H1 (cell line): Measurements from ENCODE around the gene OR1K1. TPM values are rescaled to one million over a fixed set of nuclear protein-coding genes. Genes with fewer than 3 reads are reported as not detected.
"Not testable (repeated sequence)": the region's sequence is repeated elsewhere in the genome, so short reads cannot be mapped to it uniquely, and the experiment has no call there.

Experiments used
- CTCF ChIA-PET: fragments of 300-600 bp; sonication (Branson Sonifier 250); formaldehyde crosslinking; loops from one replicate; lab custom pipeline; 2021; ENCODE audit not compliant: partially characterized antibody; lab: Charles Lee
- POLR2A ChIA-PET: fragments of 300-600 bp; sonication (Branson Sonifier 250); formaldehyde crosslinking; loops from one replicate; lab custom pipeline; 2021; ENCODE audit warnings: inconsistent platforms; ENCODE audit not compliant: partially characterized antibody; lab: Charles Lee
- DNase-seq, 2 experiments: peaks; one replicate each; pipeline versions ENCODE4 v3.0.0 to v3.0.0-alpha.2; 2010 to 2022; ENCODE audit warnings: low spot score in 2 of 2, low read depth in 1 of 2, mixed read lengths in 1 of 2
- FAIRE-seq: peaks from 2 replicates; lab custom pipeline; 2011; peaks lifted over from hg19 to GRCh38; lab: Jason Lieb, UNC
- H2AFZ ChIP-seq: 2 replicates; pipeline ENCODE4 v1.8.1; 2012; ENCODE audit warnings: low read length, inconsistent platforms
- H2AK5ac ChIP-seq: 2 replicates; pipeline ENCODE4 v1.6.1; 2013; ENCODE audit warnings: low read depth, low read length
- H2BK120ac ChIP-seq: replicated peaks from 2 replicates; pipeline ENCODE3; 2013; ENCODE audit warnings: low read depth, low read length, inconsistent platforms
- H2BK12ac ChIP-seq: 2 replicates; pipeline ENCODE4 v1.6.1; 2013; ENCODE audit warnings: low read depth, low read length
- H2BK15ac ChIP-seq: 2 replicates; pipeline ENCODE4 v1.6.1; 2013; ENCODE audit warnings: low read length
- H2BK20ac ChIP-seq: 2 replicates; pipeline ENCODE4 v1.6.1; 2013; ENCODE audit warnings: low read length
- H2BK5ac ChIP-seq: 2 replicates; pipeline ENCODE4 v1.6.1; 2013; ENCODE audit warnings: low read depth, low read length
- H3K14ac ChIP-seq: 2 replicates; pipeline ENCODE4 v1.6.1; 2013; ENCODE audit warnings: inconsistent platforms; ENCODE audit not compliant: insufficient read length
- H3K18ac ChIP-seq: 2 replicates; pipeline ENCODE4 v1.6.1; 2013; ENCODE audit warnings: low read length; ENCODE audit errors: extremely low read depth
- H3K23ac ChIP-seq: 2 replicates; pipeline ENCODE4 v1.6.1; 2013; ENCODE audit warnings: inconsistent platforms; ENCODE audit not compliant: insufficient read length
- H3K23me2 ChIP-seq: 2 replicates; pipeline ENCODE4 v1.6.1; 2013; ENCODE audit warnings: low read depth, low read length
- H3K27ac ChIP-seq: 2 replicates; pipeline ENCODE4 v1.6.1; 2011; ENCODE audit warnings: low read depth, low read length, inconsistent platforms
- H3K27me3 ChIP-seq, 4 experiments: replicated peaks in 1 of 4; 1 replicate in 1 of 4; 2 replicates in 3 of 4; pipeline versions ENCODE4 v1.6.1 to v1.8.1; 2011 to 2013; ENCODE audit warnings: low read length in 3 of 4, mild to moderate bottlenecking in 3 of 4, inconsistent platforms in 2 of 4, mixed read lengths in 2 of 4, moderate library complexity in 1 of 4; ENCODE audit not compliant: control insufficient read depth in 3 of 4, insufficient read depth in 3 of 4; ENCODE audit errors: extremely low read depth in 1 of 4
- H3K36me3 ChIP-seq, 4 experiments: 2 replicates each; pipeline versions ENCODE4 v1.6.1 to v1.8.1; 2011 to 2013; ENCODE audit warnings: mild to moderate bottlenecking in 4 of 4, low read length in 3 of 4, moderate library complexity in 2 of 4, control low read depth in 1 of 4, inconsistent platforms in 1 of 4; ENCODE audit not compliant: insufficient read depth in 4 of 4, control insufficient read depth in 2 of 4
- H3K4ac ChIP-seq: replicated peaks from 2 replicates; pipeline ENCODE3; 2013; ENCODE audit warnings: low read length, low read depth, mixed read lengths, inconsistent platforms; ENCODE audit not compliant: insufficient read length
- H3K4me1 ChIP-seq, 4 experiments: replicated peaks in 1 of 4; 1 replicate in 1 of 4; 2 replicates in 3 of 4; pipeline versions ENCODE4 v1.6.1 to v1.8.1; 2011 to 2013; ENCODE audit warnings: low read length in 3 of 4, inconsistent platforms in 2 of 4, mixed read lengths in 1 of 4; ENCODE audit not compliant: insufficient read depth in 4 of 4, control insufficient read depth in 3 of 4
- H3K4me2 ChIP-seq, 2 experiments: 2 replicates each; pipeline versions ENCODE4 v1.6.1 to v1.8.1; 2011 to 2013; ENCODE audit warnings: low read depth in 2 of 2, low read length in 2 of 2, control low read depth in 1 of 2, inconsistent platforms in 1 of 2, mild to moderate bottlenecking in 1 of 2; ENCODE audit not compliant: insufficient read depth in 1 of 2
- H3K4me3 ChIP-seq, 4 experiments: fragments of 200-600, 300-600 bp in 1 of 4; sonication (generic), shearing (Covaris generic), sonication (Bioruptor Twin) in 1 of 4; 2 replicates each; pipeline versions ENCODE4 v1.5.1 to v1.8.1; 2011 to 2016; ENCODE audit warnings: low read length in 4 of 4, low read depth in 3 of 4, control low read depth in 2 of 4, inconsistent platforms in 2 of 4, mild to moderate bottlenecking in 2 of 4, mixed read lengths in 1 of 4, moderate library complexity in 1 of 4; ENCODE audit not compliant: insufficient read depth in 2 of 4; ENCODE audit errors: extremely low read depth in 1 of 4
- H3K56ac ChIP-seq: replicated peaks from 2 replicates; pipeline ENCODE3; 2013; ENCODE audit warnings: low read depth, mild to moderate bottlenecking, mixed read lengths, low read length, inconsistent platforms; ENCODE audit not compliant: insufficient read length
- H3K79me1 ChIP-seq: 2 replicates; pipeline ENCODE4 v1.6.1; 2013; ENCODE audit warnings: low read depth, low read length, control low read depth
- H3K79me2 ChIP-seq, 2 experiments: 2 replicates each; pipeline versions ENCODE4 v1.6.1 to v1.8.1; 2012 to 2013; ENCODE audit warnings: low read length in 2 of 2, mild to moderate bottlenecking in 2 of 2, inconsistent platforms in 1 of 2; ENCODE audit not compliant: insufficient read depth in 2 of 2, control insufficient read depth in 1 of 2
- H3K9ac ChIP-seq, 4 experiments: replicated peaks in 1 of 4; 1 replicate in 1 of 4; 2 replicates in 3 of 4; pipeline versions ENCODE4 v1.6.1 to v1.8.1; 2011 to 2013; ENCODE audit warnings: low read depth in 3 of 4, low read length in 3 of 4, control low read depth in 2 of 4, mild to moderate bottlenecking in 2 of 4, moderate library complexity in 2 of 4, inconsistent platforms in 1 of 4; ENCODE audit errors: extremely low read depth in 1 of 4
- H3K9me3 ChIP-seq, 2 experiments: 2 replicates each; pipeline versions ENCODE4 v1.6.1 to v1.8.1; 2012 to 2013; ENCODE audit warnings: mild to moderate bottlenecking in 2 of 2, moderate library complexity in 2 of 2, control low read depth in 1 of 2, inconsistent platforms in 1 of 2, low read depth in 1 of 2, low read length in 1 of 2, mixed read lengths in 1 of 2; ENCODE audit not compliant: insufficient read depth in 2 of 2
- H4K20me1 ChIP-seq, 2 experiments: replicated peaks in 1 of 2; 2 replicates each; pipeline versions ENCODE3 to v1.8.1; 2011 to 2013; ENCODE audit warnings: inconsistent platforms in 2 of 2, low read length in 2 of 2, mild to moderate bottlenecking in 1 of 2; ENCODE audit not compliant: insufficient read depth in 2 of 2, control insufficient read depth in 1 of 2
- H4K5ac ChIP-seq: 2 replicates; pipeline ENCODE4 v1.6.1; 2013; ENCODE audit warnings: low read length, low read depth, mixed read lengths, inconsistent platforms; ENCODE audit not compliant: insufficient read length
- H4K8ac ChIP-seq: 2 replicates; pipeline ENCODE4 v1.8.0; 2013; ENCODE audit warnings: mild to moderate bottlenecking, moderate library complexity, low read length, inconsistent platforms; ENCODE audit not compliant: insufficient read depth; ENCODE audit errors: extremely low read depth
- H4K91ac ChIP-seq: replicated peaks from 2 replicates; pipeline ENCODE3; 2013; ENCODE audit warnings: low read length, mixed read lengths, inconsistent platforms; ENCODE audit not compliant: insufficient read length
- WGBS, 2 experiments: shearing (Covaris generic) in 1 of 2; methylation state at CpG; one replicate each; pipeline versions ENCODE4 v1.1.6 to v1.1.7; 2013 to 2015; ENCODE audit warnings: low lambda C conversion rate in 2 of 2, mixed read lengths in 2 of 2, inconsistent platforms in 1 of 2, low coverage in 1 of 2, missing lambda C conversion rate in 1 of 2; ENCODE audit not compliant: insufficient replicate concordance in 2 of 2, insufficient coverage in 1 of 2, insufficient read length in 1 of 2; ENCODE audit errors: extremely low coverage in 1 of 2, missing lambda C conversion rate in 1 of 2; 5-methylcytosine and 5-hydroxymethylcytosine counted together
- polyA plus RNA-seq, 7 experiments: library from polyadenylated mRNA; depleted of rRNA in 3 of 7; stranded (reverse) in 5 of 7; unstranded in 2 of 7; fragments of >200 nt in 5 of 7; fragments of 200-250 nt in 2 of 7; gene quantifications; 1 replicate in 5 of 7; 2 replicates in 1 of 7; 4 replicates in 1 of 7; pipeline versions ENCODE4 v1.2.1 to v1.2.3, GENCODE V29; 2011 to 2013; ENCODE audit warnings: missing spikeins in 2 of 7, mixed read lengths in 2 of 7
- total RNA-seq: library from RNA; stranded (reverse); fragmentation: NEBNext Ultra II Directional; extraction: Animal tissue kit (Norgen Biotek cat#: 25700); gene quantifications from 2 replicates; pipeline ENCODE4 v1.2.1, GENCODE V29; 2021

Gene OR1K1
- total and polyA plus RNA-seq, 2 of the 8 experiments (the other 6 are each of a cell fraction or from before 2014, with no cell fraction given), result not detected

- H3K4me3 ChIP-seq, H2AFZ ChIP-seq, H2BK15ac ChIP-seq, H3K27ac ChIP-seq, H4K8ac ChIP-seq, H3K79me2 ChIP-seq, H3K27me3 ChIP-seq, H3K18ac ChIP-seq, H2BK20ac ChIP-seq, H4K5ac ChIP-seq, FAIRE-seq, H3K79me1 ChIP-seq, H2BK120ac ChIP-seq, H3K4me2 ChIP-seq, H3K23ac ChIP-seq, H3K56ac ChIP-seq, H3K9ac ChIP-seq, H3K4ac ChIP-seq, H4K91ac ChIP-seq, H4K20me1 ChIP-seq, H2AK5ac ChIP-seq, H3K14ac ChIP-seq, H3K36me3 ChIP-seq, H3K23me2 ChIP-seq, H2BK12ac ChIP-seq, H3K4me1 ChIP-seq, H2BK5ac ChIP-seq, DNase-seq: not testable (repeated sequence)
- WGBS, 2 experiments, result 73% methylated on average over 7 of the region's 7 CpGs; no CpG with 5 or more reads in 1 of the 2 experiments
- POLR2A ChIA-PET, result interaction anchor here (0.8 to 1.4 kb wide), 3 partner anchors 15 to 646 kb away, joined by 3 read pairs; no protein-coding TSS in a partner anchor
- CTCF ChIA-PET, result interaction anchor here (0.8 to 6.3 kb wide), 20 partner anchors 10 to 711 kb away, joined by 3 to 61 read pairs (median 4); partner anchors contain the start of gene OR5C1
- H3K9me3 ChIP-seq, result peaks cover 9 to 13% of the 10 kb centered on the region in 2 experiments
These were observed 9.3 kb downstream of the OR1K1 start for GRCh38 chr9:122809261-122809660.
